ENCODE results near the gene GPAM. TPM values are rescaled to one million over a fixed set of nuclear protein-coding genes. Genes with fewer than 3 reads are reported as not detected.
"Not testable (repeated sequence)": the region's sequence is repeated elsewhere in the genome, so short reads cannot be mapped to it uniquely, and the experiment has no call there.

The GPAM gene
- total RNA-seq, 1 donor from 2014 or later: 22.2 TPM

DNA sequence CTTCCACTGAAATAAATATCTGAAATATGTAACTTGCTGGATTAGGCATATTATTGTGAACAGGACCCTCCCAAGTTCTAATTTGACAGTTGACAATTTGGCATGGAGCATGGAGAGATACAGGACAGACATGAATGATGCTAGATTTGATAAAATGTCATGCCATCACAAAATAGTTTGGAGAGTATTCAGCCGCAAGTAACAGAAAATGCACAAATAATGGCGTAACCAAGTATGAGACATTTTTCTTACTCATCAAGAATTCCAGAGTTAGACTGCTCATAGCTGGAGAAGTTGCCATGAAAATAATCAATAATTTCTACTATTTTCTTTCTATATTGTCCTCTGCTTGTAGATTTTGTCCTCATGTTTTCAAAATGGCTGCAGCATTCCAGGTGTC, 45.5 kb upstream of the GPAM start:
- Histone ChIP-seq H3K4me1 (no peaks in the 10 kb centered on the region), H3K9me3 (replicated peaks) (no peaks in the 10 kb centered on the region), H3K27me3 (ENCODE audit: low read depth) (peaks cover 9% of the 10 kb centered on the region), H3K4me3 (no peak overlapping the region), H3K36me3 (no peaks in the 10 kb centered on the region), H3K27ac (replicated peaks) (no peak overlapping the region)
- no peak for DNase-seq
- TF ChIP-seq, protein P1, sequence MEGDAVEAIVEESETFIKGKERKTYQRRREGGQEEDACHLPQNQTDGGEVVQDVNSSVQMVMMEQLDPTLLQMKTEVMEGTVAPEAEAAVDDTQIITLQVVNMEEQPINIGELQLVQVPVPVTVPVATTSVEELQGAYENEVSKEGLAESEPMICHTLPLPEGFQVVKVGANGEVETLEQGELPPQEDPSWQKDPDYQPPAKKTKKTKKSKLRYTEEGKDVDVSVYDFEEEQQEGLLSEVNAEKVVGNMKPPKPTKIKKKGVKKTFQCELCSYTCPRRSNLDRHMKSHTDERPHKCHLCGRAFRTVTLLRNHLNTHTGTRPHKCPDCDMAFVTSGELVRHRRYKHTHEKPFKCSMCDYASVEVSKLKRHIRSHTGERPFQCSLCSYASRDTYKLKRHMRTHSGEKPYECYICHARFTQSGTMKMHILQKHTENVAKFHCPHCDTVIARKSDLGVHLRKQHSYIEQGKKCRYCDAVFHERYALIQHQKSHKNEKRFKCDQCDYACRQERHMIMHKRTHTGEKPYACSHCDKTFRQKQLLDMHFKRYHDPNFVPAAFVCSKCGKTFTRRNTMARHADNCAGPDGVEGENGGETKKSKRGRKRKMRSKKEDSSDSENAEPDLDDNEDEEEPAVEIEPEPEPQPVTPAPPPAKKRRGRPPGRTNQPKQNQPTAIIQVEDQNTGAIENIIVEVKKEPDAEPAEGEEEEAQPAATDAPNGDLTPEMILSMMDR (IDR thresholded peaks at IDR 0.05; ENCODE audit: borderline replicate concordance): no peak
- intact Hi-C loops (cut with micrococcal nuclease): no loop called here

GRCh38 chr10:112228366-112229088, 45.0 kb upstream of the GPAM start:
- H3K27me3 ChIP-seq (ENCODE audit: low read depth); intact Hi-C loops (cut with micrococcal nuclease): not testable (repeated sequence)

GRCh38 chr10:112227331-112227987, 43.9 kb upstream of the GPAM start:
- no peaks in the 10 kb centered on the region for H3K9me3 ChIP-seq (replicated peaks)
- H3K27ac ChIP-seq (replicated peaks): no peak overlapping the region
- TF ChIP-seq, protein P1 (IDR thresholded peaks at IDR 0.05; ENCODE audit: borderline replicate concordance): no peak
- intact Hi-C loops (cut with micrococcal nuclease): no loop called here
- H3K27me3 ChIP-seq (ENCODE audit: low read depth): peaks cover 9% of the 10 kb centered on the region
- H3K36me3 ChIP-seq: no peaks in the 10 kb centered on the region
- no peaks in the 10 kb centered on the region for H3K4me1 ChIP-seq
- no peak overlapping the region for H3K4me3 ChIP-seq
- no peak for DNase-seq

More at GRCh38 chr10:112228366-112229088, 45.0 kb upstream of the GPAM start:
- DNase-seq; H3K4me1 ChIP-seq; H3K36me3 ChIP-seq; H3K4me3 ChIP-seq; H3K9me3 ChIP-seq (replicated peaks); H3K27ac ChIP-seq (replicated peaks): not testable (repeated sequence)

DNA sequence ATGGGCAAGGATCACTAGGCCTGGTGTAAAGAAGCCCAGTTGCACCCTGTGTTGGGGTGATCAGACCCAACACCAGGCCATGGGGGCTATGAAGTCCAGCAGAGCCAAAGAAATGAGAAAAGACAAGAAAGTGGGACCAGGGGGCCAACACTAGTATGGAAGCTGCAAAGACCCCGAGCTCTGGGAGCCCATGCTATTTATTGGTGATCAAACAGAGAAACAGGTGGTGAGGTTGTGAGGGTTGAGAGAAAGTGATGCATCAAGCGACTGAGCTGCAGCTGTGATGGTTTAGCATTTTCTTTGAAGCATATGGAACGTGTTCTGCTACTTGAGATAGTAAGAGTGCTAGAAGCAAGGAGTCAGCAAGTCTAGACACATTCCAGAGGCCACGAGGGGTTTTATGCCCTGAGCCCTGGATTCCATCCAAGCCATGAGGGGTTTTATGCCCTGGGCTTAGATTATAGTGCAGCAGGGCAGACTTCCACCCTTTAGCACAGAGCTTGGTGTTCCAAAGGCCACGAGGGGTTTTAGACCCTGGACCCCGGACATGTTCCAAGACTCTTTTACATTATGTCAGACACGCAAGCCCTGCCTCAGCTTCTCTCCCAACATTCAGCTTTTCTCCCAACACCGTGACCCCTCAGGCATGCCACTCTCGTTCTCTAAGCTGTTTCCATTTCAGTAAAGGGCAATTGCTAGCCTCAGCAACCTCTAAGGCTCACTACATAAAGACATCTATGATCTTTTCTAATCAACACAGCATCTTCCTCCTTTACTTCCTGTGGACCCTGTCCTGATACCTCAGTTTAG, 43.1 kb upstream of the GPAM start:
- no peak overlapping the region for H3K27ac ChIP-seq (replicated peaks)

GRCh38 chr10:112225771-112226438, 42.3 kb upstream of the GPAM start:
- Histone ChIP-seq H3K4me1 (no peaks in the 10 kb centered on the region), H3K27ac (replicated peaks) (no peak overlapping the region), H3K9me3 (replicated peaks) (peaks cover 2% of the 10 kb centered on the region), H3K27me3 (ENCODE audit: low read depth) (peaks cover 9% of the 10 kb centered on the region), H3K4me3 (no peak overlapping the region), H3K36me3 (no peaks in the 10 kb centered on the region)
- intact Hi-C loops (cut with micrococcal nuclease): no loop called here
- DNase-seq: no peak
- TF ChIP-seq, protein P1 (IDR thresholded peaks at IDR 0.05; ENCODE audit: borderline replicate concordance): no peak

More for the DNA sequence above, 43.1 kb upstream of the GPAM start:
- intact Hi-C loops (cut with micrococcal nuclease): no loop called here
- no peaks in the 10 kb centered on the region for H3K4me1 ChIP-seq
- H3K27me3 ChIP-seq (ENCODE audit: low read depth): peaks cover 9% of the 10 kb centered on the region
- H3K4me3 ChIP-seq: no peak overlapping the region
- TF ChIP-seq, protein P1 (IDR thresholded peaks at IDR 0.05; ENCODE audit: borderline replicate concordance): no peak
- no peaks in the 10 kb centered on the region for H3K36me3 ChIP-seq
- H3K9me3 ChIP-seq (replicated peaks): no peaks in the 10 kb centered on the region
- no peak for DNase-seq
